AG09319 (cell line): ENCODE data around the gene TOP3A.

Source experiments
- DNase-seq: peaks from one replicate; pipeline ENCODE4 v3.0.0-alpha.2; 2010; ENCODE audit warnings: low read depth; ENCODE audit errors: extremely low read depth
- CTCF ChIP-seq: IDR thresholded peaks from 2 replicates; pipeline ENCODE4 v1.5.1; 2011; ENCODE audit warnings: low read depth, mild to moderate bottlenecking, inconsistent platforms, low read length, moderate library complexity

Gene TOP3A

GRCh38 chr17:18241229-18241871 is 73.4 kb downstream of the TOP3A start:
- no peak for DNase-seq
- TF ChIP-seq CTCF: no peak

- no peak for TF ChIP-seq CTCF
- no peak for DNase-seq
These were observed 74.3 kb downstream of the TOP3A start for GRCh38 chr17:18240449-18240848.

GRCh38 chr17:18238299-18238698 is 76.5 kb downstream of the TOP3A start:
- TF ChIP-seq CTCF: no peak

GRCh38 chr17:18237461-18237860 is 77.3 kb downstream of the TOP3A start:
- no peak for DNase-seq
- TF ChIP-seq CTCF: no peak

More at GRCh38 chr17:18238299-18238698, 76.5 kb downstream of the TOP3A start:
- no peak for DNase-seq

GRCh38 chr17:18236494-18236893 is 78.3 kb downstream of the TOP3A start:
- no peak for TF ChIP-seq CTCF
- DNase-seq: no peak

- no peak for TF ChIP-seq CTCF
- DNase-seq: no peak
These were observed 79.0 kb downstream of the TOP3A start for GRCh38 chr17:18235743-18236256.

- DNase-seq: no peak
- TF ChIP-seq CTCF: no peak
These were observed 79.9 kb downstream of the TOP3A start for GRCh38 chr17:18234853-18235380.
